Measurements from ENCODE around the gene ALDH8A1.
A peak's percentile ranks its signal among the peaks of the same experiment; 100 is the strongest.

The ALDH8A1 gene

GRCh38 chr6:134949927-134950326 is at the start of gene ALDH8A1:
ALDH8A1 (minus strand) TSS chr6:134950101; CDS start chr6:134950053, 48 bp downstream.
- DNase-seq (ENCODE audit: low read depth in 3 of 3) = no peak

GRCh38 chr6:134999107-134999506 is 49.2 kb upstream of the ALDH8A1 start:
- DNase-seq (ENCODE audit: low read depth in 3 of 3) = no peak

GRCh38 chr6:134997133-134997995 is 47.5 kb upstream of the ALDH8A1 start:
- DNase-seq (ENCODE audit: low read depth in 3 of 3) = no peak

- no peak for DNase-seq (ENCODE audit: low read depth in 3 of 3)
These were observed 45.6 kb upstream of the ALDH8A1 start for GRCh38 chr6:134995536-134995935.

GRCh38 chr6:134994431-134994830 is 44.5 kb upstream of the ALDH8A1 start:
- DNase-seq (ENCODE audit: low read depth in 3 of 3) = no peak

GRCh38 chr6:134992155-134992554 is 42.3 kb upstream of the ALDH8A1 start:
- no peak for DNase-seq (ENCODE audit: low read depth in 3 of 3)

GRCh38 chr6:134990262-134990661 is 40.4 kb upstream of the ALDH8A1 start:
- DNase-seq (ENCODE audit: low read depth in 3 of 3) = no peak

GRCh38 chr6:134984821-134985220 is 34.9 kb upstream of the ALDH8A1 start:
- DNase-seq (ENCODE audit: low read depth in 3 of 3) = no peak

GRCh38 chr6:134983823-134984222 is 33.9 kb upstream of the ALDH8A1 start:
- no peak for DNase-seq (ENCODE audit: low read depth in 3 of 3)

GRCh38 chr6:134982161-134982560 is 32.3 kb upstream of the ALDH8A1 start:
- no peak for DNase-seq (ENCODE audit: low read depth in 3 of 3)

- no peak for DNase-seq (ENCODE audit: low read depth in 3 of 3)
These were observed 30.9 kb upstream of the ALDH8A1 start for GRCh38 chr6:134980846-134981245.

- DNase-seq (ENCODE audit: low read depth in 3 of 3) = peak in 1 of 3 experiments; percentile 15
These were observed 29.2 kb upstream of the ALDH8A1 start for GRCh38 chr6:134979142-134979541.

- DNase-seq (ENCODE audit: low read depth in 3 of 3) = no peak
These were observed 24.5 kb upstream of the ALDH8A1 start for GRCh38 chr6:134974370-134974769.

- no peak for DNase-seq (ENCODE audit: low read depth in 3 of 3)
These were observed 17.8 kb upstream of the ALDH8A1 start for GRCh38 chr6:134967711-134968110.

GRCh38 chr6:134964451-134965203 is 14.7 kb upstream of the ALDH8A1 start:
- DNase-seq (ENCODE audit: low read depth in 3 of 3) = no peak

GRCh38 chr6:134962421-134962820 is 12.5 kb upstream of the ALDH8A1 start:
- no peak for DNase-seq (ENCODE audit: low read depth in 3 of 3)

GRCh38 chr6:134961366-134961765 is 11.5 kb upstream of the ALDH8A1 start:
- no peak for DNase-seq (ENCODE audit: low read depth in 3 of 3)

- DNase-seq (ENCODE audit: low read depth in 3 of 3) = no peak
These were observed 9.7 kb upstream of the ALDH8A1 start for GRCh38 chr6:134959603-134960002.

- DNase-seq (ENCODE audit: low read depth in 3 of 3) = no peak
These were observed 6.8 kb upstream of the ALDH8A1 start for GRCh38 chr6:134956676-134957075.

GRCh38 chr6:134956032-134956431 is 6.1 kb upstream of the ALDH8A1 start:
- no peak for DNase-seq (ENCODE audit: low read depth in 3 of 3)

- DNase-seq (ENCODE audit: low read depth in 3 of 3) = no peak
These were observed 4.5 kb upstream of the ALDH8A1 start for GRCh38 chr6:134954272-134955000.
